PC-9 (cell line): Measurements from ENCODE around the gene CHN1. TPM values are rescaled to one million over a fixed set of nuclear protein-coding genes. Genes with fewer than 3 reads are reported as not detected.

Experiments used
- BruUV-seq: library from RNA; stranded (reverse); fragments of 400-500 nt; replicated peaks from 2 replicates; lab custom pipeline; 2021; lab: Mats Ljungman, UMichigan
- CTCF ChIA-PET: fragments of 300-600 bp; sonication (Branson Sonifier 250); formaldehyde crosslinking; loops from one replicate; lab custom pipeline; 2022; ENCODE audit warnings: antibody characterized with exemption; lab: Charles Lee
- POLR2A ChIA-PET: fragments of 300-600 bp; sonication (Branson Sonifier 250); formaldehyde crosslinking; loops from one replicate; lab custom pipeline; 2022; ENCODE audit warnings: antibody characterized with exemption; ENCODE audit not compliant: unreplicated experiment; lab: Charles Lee
- DNase-seq, 2 experiments: peaks; one replicate each; pipeline versions ENCODE4 v3.0.0 to v3.0.0-alpha.2; 2015 to 2022; ENCODE audit warnings: mixed read lengths in 1 of 2
- H2AFZ ChIP-seq: fragments of 200-600 bp; sonication (generic); 2 replicates; pipeline ENCODE4 v1.8.1; 2017; ENCODE audit warnings: antibody characterized with exemption
- H3F3A ChIP-seq: fragments of 200-600 bp; sonication (generic); 2 replicates; pipeline ENCODE4 v1.8.1; 2017; ENCODE audit warnings: antibody characterized with exemption, mild to moderate bottlenecking, low read depth; ENCODE audit not compliant: insufficient read depth
- H3K27ac ChIP-seq: fragments of 200-600 bp; sonication (generic); 2 replicates; pipeline ENCODE4 v1.6.1; 2016; ENCODE audit warnings: mixed run types
- H3K27me3 ChIP-seq: fragments of 200-600 bp; sonication (generic); 2 replicates; pipeline ENCODE4 v1.6.1; 2016; ENCODE audit warnings: low read depth, mixed run types; ENCODE audit not compliant: insufficient read depth
- H3K36me3 ChIP-seq: fragments of 200-600 bp; sonication (generic); 2 replicates; pipeline ENCODE4 v1.6.1; 2016; ENCODE audit warnings: low read depth, mixed run types
- H3K4me1 ChIP-seq: fragments of 200-600 bp; sonication (generic); replicated peaks from 2 replicates; pipeline ENCODE4 v1.6.1; 2016; ENCODE audit warnings: mixed run types; ENCODE audit not compliant: insufficient read depth
- H3K4me2 ChIP-seq: fragments of 200-600 bp; sonication (generic); 2 replicates; pipeline ENCODE4 v1.6.1; 2017; ENCODE audit warnings: mixed run types
- H3K4me3 ChIP-seq: fragments of 200-600 bp; sonication (generic); 2 replicates; pipeline ENCODE4 v1.6.1; 2016; ENCODE audit warnings: mixed run types
- H3K79me2 ChIP-seq: fragments of 200-600 bp; sonication (generic); 2 replicates; pipeline ENCODE4 v1.6.1; 2017; ENCODE audit warnings: low read depth, mixed run types
- H3K9me2 ChIP-seq: fragments of 200-600 bp; sonication (generic); 2 replicates; pipeline ENCODE4 v1.8.1; 2017; ENCODE audit warnings: mild to moderate bottlenecking; ENCODE audit not compliant: insufficient read depth
- H3K9me3 ChIP-seq: fragments of 200-600 bp; sonication (generic); 2 replicates; pipeline ENCODE4 v1.8.1; 2016; ENCODE audit warnings: low read depth; ENCODE audit not compliant: insufficient read depth
- H4K20me1 ChIP-seq: fragments of 200-600 bp; sonication (generic); 2 replicates; pipeline ENCODE4 v1.8.1; 2017; ENCODE audit not compliant: insufficient read depth
- CTCF ChIP-seq: fragments of 200-600 bp; sonication (generic); conservative IDR thresholded peaks from 2 replicates; pipeline ENCODE4 v1.6.1; 2017; ENCODE audit warnings: mixed run types, antibody characterized with exemption, mild to moderate bottlenecking, moderate library complexity
- EZH2 ChIP-seq: fragments of 200-600 bp; sonication (generic); IDR thresholded peaks from 2 replicates; pipeline ENCODE4 v1.8.0; 2017; ENCODE audit warnings: antibody characterized with exemption, low read depth
- intact Hi-C: fragments of 100-400 bp; cut with micrococcal nuclease; formaldehyde crosslinking; loops from one replicate; pipeline ENCODE4 v1.10.0; 2022; ENCODE audit not compliant: unreplicated experiment
- total RNA-seq: library from RNA; stranded (reverse); gene quantifications from 2 replicates; pipeline ENCODE4 v1.2.3, GENCODE V29; 2021

CHN1 gene
- total RNA-seq, 1 experiment from 2014 or later, result 14.0 TPM

GRCh38 chr2:175009917-175010621 is 4.9 kb upstream of the CHN1 start:
- ChIA-PET POLR2A (no interaction called here), CTCF (no interaction called here)

DNA sequence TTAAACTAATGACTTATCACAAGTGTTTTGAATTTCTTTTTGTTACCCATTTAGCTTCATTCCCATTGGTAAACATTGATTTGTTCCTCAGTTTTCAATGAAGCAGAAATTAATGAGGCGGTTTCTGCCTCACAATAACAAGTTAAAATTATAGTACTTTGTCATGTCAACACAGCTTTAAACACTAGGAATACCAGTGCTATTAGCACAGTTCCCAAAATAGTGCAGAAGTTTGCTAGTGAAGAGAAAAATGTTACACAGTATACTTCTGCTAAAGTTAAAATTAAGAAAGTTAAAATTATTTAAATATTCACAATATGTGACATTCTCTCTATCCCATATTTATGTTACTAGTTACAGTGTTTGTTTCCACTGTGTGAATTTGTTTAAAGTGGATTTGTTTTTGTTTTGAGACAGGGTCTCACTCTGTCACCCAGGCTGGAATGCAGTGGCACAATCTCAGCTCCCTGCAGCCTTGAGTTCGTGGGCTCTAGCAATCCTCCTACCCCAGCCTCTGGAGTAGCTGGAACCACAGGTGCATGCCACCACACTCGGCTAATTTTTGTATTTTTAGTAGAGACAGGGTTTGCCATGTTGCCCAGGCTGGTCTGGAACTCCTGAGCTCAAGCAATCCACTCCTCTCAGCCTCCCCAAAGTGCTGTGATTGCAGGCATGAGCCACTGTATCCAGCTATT is 3.8 kb upstream of the CHN1 start:
- intact Hi-C loops, result no loop called here
- H2AFZ ChIP-seq, result no peak overlapping the region
- no peaks in the 10 kb centered on the region for H4K20me1 ChIP-seq
- POLR2A ChIA-PET, result interaction anchor here (0.5 kb wide), 1 partner anchor 15 kb away, joined by 3 read pairs; no protein-coding TSS in a partner anchor
- no peak overlapping the region for H3K27ac ChIP-seq
- H3K9me2 ChIP-seq, result no peaks in the 10 kb centered on the region
- H3K9me3 ChIP-seq, result no peaks in the 10 kb centered on the region
- H3F3A ChIP-seq, result peaks cover 9% of the 10 kb centered on the region; the same call in 1 of the 2 replicates
- CTCF ChIA-PET, result interaction anchor here (1.6 kb wide), 1 partner anchor 238 kb away, joined by 3 read pairs; no protein-coding TSS in a partner anchor
- peaks cover 38% of the 10 kb centered on the region for H3K27me3 ChIP-seq
- peaks cover 13% of the 10 kb centered on the region for H3K4me1 ChIP-seq
- no TSS peak for BruUV-seq
- TF ChIP-seq EZH2 (no peak), CTCF (no peak)
- no peak overlapping the region for H3K4me3 ChIP-seq
- DNase-seq, result no peak
- H3K36me3 ChIP-seq, result no peaks in the 10 kb centered on the region
- no peaks in the 10 kb centered on the region for H3K79me2 ChIP-seq
- H3K4me2 ChIP-seq, result no peak overlapping the region

More at GRCh38 chr2:175009917-175010621, 4.9 kb upstream of the CHN1 start:
- Histone ChIP-seq H4K20me1 (no peaks in the 10 kb centered on the region), H3K79me2 (no peaks in the 10 kb centered on the region), H3K4me3 (no peak overlapping the region), H3K27me3 (peaks cover 33% of the 10 kb centered on the region), H3K4me2 (no peak overlapping the region), H3K36me3 (no peaks in the 10 kb centered on the region), H3K4me1 (peaks cover 9% of the 10 kb centered on the region), H2AFZ (no peak overlapping the region), H3K27ac (no peak overlapping the region), H3F3A (0 out of 2 replicates have a peak, but pooled peaks cover 4% of the 10 kb centered on the region), H3K9me3 (0 out of 2 replicates have a peak, but pooled peaks cover 5% of the 10 kb centered on the region), H3K9me2 (no peaks in the 10 kb centered on the region)
- intact Hi-C loops, result no loop called here
- no peak for DNase-seq
- TF ChIP-seq EZH2 (no peak), CTCF (no peak)
- BruUV-seq, result no TSS peak

DNA sequence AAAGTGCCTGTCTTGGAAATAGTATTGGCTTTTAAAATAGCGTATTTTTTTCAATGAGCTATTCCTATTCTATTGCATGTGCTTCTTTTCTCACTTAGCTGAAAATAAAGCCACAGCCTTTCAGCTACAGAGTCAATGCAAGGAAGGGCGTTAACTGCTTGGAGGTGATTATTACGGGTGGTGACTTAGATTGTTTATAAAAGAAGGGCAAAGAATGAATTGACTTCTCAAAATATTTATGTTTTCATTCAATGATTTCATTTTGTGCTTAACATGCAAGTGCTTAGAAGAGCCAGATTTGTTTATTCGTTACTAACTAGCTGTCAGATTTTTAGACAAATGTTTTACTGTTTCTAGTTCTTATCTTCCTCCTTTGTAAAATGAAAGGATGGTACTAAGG is 2.8 kb upstream of the CHN1 start:
- Histone ChIP-seq H3K9me2 (no peaks in the 10 kb centered on the region), H2AFZ (no peak overlapping the region), H3K4me3 (no peak overlapping the region), H3F3A (peaks cover 11% of the 10 kb centered on the region; the same call in 1 of the 2 replicates), H3K27me3 (peaks cover 41% of the 10 kb centered on the region), H3K4me2 (no peak overlapping the region), H3K36me3 (no peaks in the 10 kb centered on the region), H3K4me1 (peaks cover 13% of the 10 kb centered on the region), H3K79me2 (no peaks in the 10 kb centered on the region), H3K27ac (no peak overlapping the region), H3K9me3 (no peaks in the 10 kb centered on the region), H4K20me1 (no peaks in the 10 kb centered on the region)
- CTCF ChIA-PET, result interaction anchor here (1.6 kb wide), 1 partner anchor 237 kb away, joined by 3 read pairs; no protein-coding TSS in a partner anchor
- no peak for DNase-seq
- intact Hi-C loops, result no loop called here
- TF ChIP-seq CTCF (no peak), EZH2 (no peak)
- no TSS peak for BruUV-seq
- POLR2A ChIA-PET, result interaction anchor here (0.5 to 0.6 kb wide), 2 partner anchors 14 to 25 kb away, joined by 3 to 7 read pairs; no protein-coding TSS in a partner anchor
